Fibroblast of lung (primary cell): ENCODE data around the gene TSHZ1.

Experiments used
- EZH2 ChIP-seq: IDR thresholded peaks from 2 replicates; pipeline ENCODE4 v1.5.1; 2012; ENCODE audit warnings: low read length, control low read depth, mild to moderate bottlenecking; ENCODE audit errors: missing control alignments
- TF ChIP-seq, protein P1 (sequence below), 2 donors: IDR thresholded peaks in 1 of 2; conservative IDR thresholded peaks in 1 of 2; 1 replicate in 1 of 2; 2 replicates in 1 of 2; pipeline ENCODE4 v1.5.1; 2011 to 2012; ENCODE audit warnings: low read length in 2 of 2, control low read depth in 1 of 2, inconsistent platforms in 1 of 2, low read depth in 1 of 2, mild to moderate bottlenecking in 1 of 2

DNA sequence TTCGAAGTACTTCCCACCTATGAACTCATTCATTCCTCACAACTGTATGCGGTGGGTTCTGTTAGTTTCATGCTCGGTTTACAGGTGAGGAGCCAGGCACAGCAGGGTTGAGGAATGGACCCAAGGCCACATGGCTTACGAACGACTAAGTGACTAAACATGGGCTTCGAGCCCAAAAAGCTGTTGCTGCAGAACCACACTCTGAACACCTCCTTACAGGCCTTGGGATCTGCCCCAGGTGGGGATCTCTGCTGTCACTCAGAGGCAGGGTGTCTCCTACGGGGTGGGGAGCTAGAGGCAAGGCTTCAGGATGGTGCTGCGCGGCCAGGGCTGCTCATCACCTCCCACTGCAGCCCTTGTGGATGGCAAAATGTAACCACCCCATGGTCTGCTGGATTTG is 80.9 kb downstream of the TSHZ1 start:
- TF ChIP-seq, protein P1, sequence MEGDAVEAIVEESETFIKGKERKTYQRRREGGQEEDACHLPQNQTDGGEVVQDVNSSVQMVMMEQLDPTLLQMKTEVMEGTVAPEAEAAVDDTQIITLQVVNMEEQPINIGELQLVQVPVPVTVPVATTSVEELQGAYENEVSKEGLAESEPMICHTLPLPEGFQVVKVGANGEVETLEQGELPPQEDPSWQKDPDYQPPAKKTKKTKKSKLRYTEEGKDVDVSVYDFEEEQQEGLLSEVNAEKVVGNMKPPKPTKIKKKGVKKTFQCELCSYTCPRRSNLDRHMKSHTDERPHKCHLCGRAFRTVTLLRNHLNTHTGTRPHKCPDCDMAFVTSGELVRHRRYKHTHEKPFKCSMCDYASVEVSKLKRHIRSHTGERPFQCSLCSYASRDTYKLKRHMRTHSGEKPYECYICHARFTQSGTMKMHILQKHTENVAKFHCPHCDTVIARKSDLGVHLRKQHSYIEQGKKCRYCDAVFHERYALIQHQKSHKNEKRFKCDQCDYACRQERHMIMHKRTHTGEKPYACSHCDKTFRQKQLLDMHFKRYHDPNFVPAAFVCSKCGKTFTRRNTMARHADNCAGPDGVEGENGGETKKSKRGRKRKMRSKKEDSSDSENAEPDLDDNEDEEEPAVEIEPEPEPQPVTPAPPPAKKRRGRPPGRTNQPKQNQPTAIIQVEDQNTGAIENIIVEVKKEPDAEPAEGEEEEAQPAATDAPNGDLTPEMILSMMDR (conservative IDR thresholded peaks at IDR 0.05 in 1 of 2, IDR thresholded peaks at IDR 0.05 in 1 of 2; ENCODE audit: low read depth in 1 of 2, low read length in 2 of 2): no peak
- TF ChIP-seq EZH2: no peak
